Liver (tissue), 9 donors: Measurements from ENCODE around the gene TRIM45. TPM values are rescaled to one million over a fixed set of nuclear protein-coding genes. Genes with fewer than 3 reads are reported as not detected.

Experiments used
- DNase-seq: peaks from one replicate; pipeline ENCODE4 v3.0.0-alpha.2; 2017; ENCODE audit warnings: low spot score
- H3K27ac ChIP-seq, 2 donors: one replicate each; pipeline ENCODE4 v1.7.0; 2013; ENCODE audit warnings: inconsistent platforms in 2 of 2, low read length in 2 of 2, control low read depth in 1 of 2, low read depth in 1 of 2, mild to moderate bottlenecking in 1 of 2
- H3K27me3 ChIP-seq, 4 donors: one replicate each; pipeline versions ENCODE4 v1.6.1 to v1.7.0; 2013; ENCODE audit warnings: low read length in 3 of 4, inconsistent platforms in 1 of 4, mild to moderate bottlenecking in 1 of 4, moderate library complexity in 1 of 4; ENCODE audit not compliant: control insufficient read depth in 4 of 4, insufficient read depth in 4 of 4
- H3K36me3 ChIP-seq, 4 donors: one replicate each; pipeline versions ENCODE4 v1.6.1 to v1.7.0; 2013; ENCODE audit warnings: low read length in 3 of 4, mild to moderate bottlenecking in 3 of 4, low read depth in 1 of 4, moderate library complexity in 1 of 4; ENCODE audit not compliant: control insufficient read depth in 4 of 4, insufficient read depth in 3 of 4
- H3K4me1 ChIP-seq, 4 donors: one replicate each; pipeline versions ENCODE4 v1.6.1 to v1.7.0; 2013; ENCODE audit warnings: low read length in 3 of 4, mild to moderate bottlenecking in 3 of 4, moderate library complexity in 1 of 4; ENCODE audit not compliant: control insufficient read depth in 4 of 4, insufficient read depth in 4 of 4
- H3K4me3 ChIP-seq, 3 donors: one replicate each; pipeline versions ENCODE4 v1.6.1 to v1.7.0; 2013; ENCODE audit warnings: low read length in 3 of 3, control low read depth in 1 of 3, low read depth in 1 of 3, mild to moderate bottlenecking in 1 of 3
- H3K9ac ChIP-seq, 2 donors: one replicate each; pipeline ENCODE4 v1.7.0; 2013; ENCODE audit warnings: low read length in 2 of 2, mild to moderate bottlenecking in 2 of 2, moderate library complexity in 2 of 2, control low read depth in 1 of 2, low read depth in 1 of 2
- H3K9me3 ChIP-seq, 4 donors: one replicate each; pipeline versions ENCODE4 v1.6.1 to v1.7.0; 2013; ENCODE audit warnings: low read length in 3 of 4; ENCODE audit not compliant: control insufficient read depth in 4 of 4
- ATF3 ChIP-seq: IDR thresholded peaks from 2 replicates; pipeline ENCODE4 v1.6.1; 2016; ENCODE audit warnings: antibody characterized with exemption
- GABPA ChIP-seq, 2 donors: IDR thresholded peaks in 1 of 2; conservative IDR thresholded peaks in 1 of 2; 2 replicates each; pipeline ENCODE4 v1.6.1; 2016; ENCODE audit warnings: antibody characterized with exemption in 2 of 2, mild to moderate bottlenecking in 1 of 2, moderate library complexity in 1 of 2
- HNF4A ChIP-seq, 2 donors: conservative IDR thresholded peaks; 2 replicates each; pipeline ENCODE4 v1.6.1; 2016; ENCODE audit warnings: antibody characterized with exemption in 2 of 2, mild to moderate bottlenecking in 2 of 2
- HNF4G ChIP-seq: IDR thresholded peaks from 2 replicates; pipeline ENCODE4 v1.6.1; 2016; ENCODE audit warnings: antibody characterized with exemption
- JUND ChIP-seq, 2 donors: IDR thresholded peaks; 2 replicates each; pipeline ENCODE4 v1.6.1; 2016; ENCODE audit warnings: antibody characterized with exemption in 2 of 2
- RAD21 ChIP-seq, 2 donors: IDR thresholded peaks; 2 replicates each; pipeline ENCODE4 v1.6.1; 2016; ENCODE audit warnings: antibody characterized with exemption in 2 of 2, mild to moderate bottlenecking in 2 of 2
- REST ChIP-seq: IDR thresholded peaks from 2 replicates; pipeline ENCODE4 v1.6.1; 2016; ENCODE audit warnings: antibody characterized with exemption, mild to moderate bottlenecking
- SP1 ChIP-seq: IDR thresholded peaks from 2 replicates; pipeline ENCODE4 v1.6.1; 2018; ENCODE audit warnings: antibody characterized with exemption, mild to moderate bottlenecking
- WGBS: extraction: QIAGEN DNeasy Blood & Tissue Kit; methylation state at CpG from one replicate; pipeline ENCODE4 v1.1.7; 2013; 5-methylcytosine and 5-hydroxymethylcytosine counted together
- polyA plus RNA-seq, 2 donors: library from polyadenylated mRNA; stranded (reverse) in 1 of 2; unstranded in 1 of 2; fragments of 200-250 nt in 1 of 2; fragments of >200 nt in 1 of 2; fragmentation: Nextera tagmentation in 1 of 2; extraction: Ambion mirVana in 1 of 2; gene quantifications; one replicate each; pipeline versions ENCODE4 v1.2.1 to v1.2.3, GENCODE V29; 2013 to 2015
- total RNA-seq, 2 donors: library from RNA; depleted of rRNA; stranded (reverse); fragments of >200 nt; gene quantifications; one replicate each; pipeline ENCODE4 v1.2.3, GENCODE V29; 2014
- TF ChIP-seq, protein P1 (sequence below): IDR thresholded peaks from 2 replicates; pipeline ENCODE4 v1.6.1; 2016; ENCODE audit warnings: antibody characterized with exemption
- TF ChIP-seq, protein P2 (sequence below): fragments of 150-350 bp; IDR thresholded peaks from 2 replicates; pipeline ENCODE4 v1.5.1; 2017; ENCODE audit warnings: improper control_type of control experiment, low read depth, low read length; ENCODE audit not compliant: missing input control
- donor health status: healthy.
- donor health status: healthy.
- donor health status: healthy.
- donor health status: healthy.
- donor health status: healthy.

TRIM45 gene
- total and polyA plus RNA-seq, 4 donors = 0.28 to 1.5 (median 0.52) TPM

- TF ChIP-seq GABPA (IDR thresholded peaks at IDR 0.05 in 1 of 2, conservative IDR thresholded peaks at IDR 0.05 in 1 of 2) = no peak
These were observed 9.0 kb upstream of the TRIM45 start (continued) for GRCh38 chr1:117130526-117130925.

GRCh38 chr1:117128323-117129079 lies 7.0 kb upstream of the TRIM45 start:
- H3K27me3 ChIP-seq = no peaks in the 10 kb centered on the region
- H3K36me3 ChIP-seq = no peaks in the 10 kb centered on the region
- H3K4me1 ChIP-seq = no peaks in the 10 kb centered on the region
- 26% methylated on average over 5 of the region's 5 CpGs for WGBS
- peak overlapping the region in 1 of 2 donors; percentile 14 for H3K9ac ChIP-seq
- TF ChIP-seq RAD21 (IDR thresholded peaks at IDR 0.05) (peak; percentile 75 to 77), REST (no peak), HNF4G (no peak), SP1 (no peak)
- TF ChIP-seq, protein P1, sequence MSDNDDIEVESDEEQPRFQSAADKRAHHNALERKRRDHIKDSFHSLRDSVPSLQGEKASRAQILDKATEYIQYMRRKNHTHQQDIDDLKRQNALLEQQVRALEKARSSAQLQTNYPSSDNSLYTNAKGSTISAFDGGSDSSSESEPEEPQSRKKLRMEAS = no peak
- TF ChIP-seq, protein P2, sequence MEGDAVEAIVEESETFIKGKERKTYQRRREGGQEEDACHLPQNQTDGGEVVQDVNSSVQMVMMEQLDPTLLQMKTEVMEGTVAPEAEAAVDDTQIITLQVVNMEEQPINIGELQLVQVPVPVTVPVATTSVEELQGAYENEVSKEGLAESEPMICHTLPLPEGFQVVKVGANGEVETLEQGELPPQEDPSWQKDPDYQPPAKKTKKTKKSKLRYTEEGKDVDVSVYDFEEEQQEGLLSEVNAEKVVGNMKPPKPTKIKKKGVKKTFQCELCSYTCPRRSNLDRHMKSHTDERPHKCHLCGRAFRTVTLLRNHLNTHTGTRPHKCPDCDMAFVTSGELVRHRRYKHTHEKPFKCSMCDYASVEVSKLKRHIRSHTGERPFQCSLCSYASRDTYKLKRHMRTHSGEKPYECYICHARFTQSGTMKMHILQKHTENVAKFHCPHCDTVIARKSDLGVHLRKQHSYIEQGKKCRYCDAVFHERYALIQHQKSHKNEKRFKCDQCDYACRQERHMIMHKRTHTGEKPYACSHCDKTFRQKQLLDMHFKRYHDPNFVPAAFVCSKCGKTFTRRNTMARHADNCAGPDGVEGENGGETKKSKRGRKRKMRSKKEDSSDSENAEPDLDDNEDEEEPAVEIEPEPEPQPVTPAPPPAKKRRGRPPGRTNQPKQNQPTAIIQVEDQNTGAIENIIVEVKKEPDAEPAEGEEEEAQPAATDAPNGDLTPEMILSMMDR = peak; percentile 38
- no peak for DNase-seq
- no peak overlapping the region for H3K27ac ChIP-seq
- no peak overlapping the region for H3K4me3 ChIP-seq
- no peaks in the 10 kb centered on the region for H3K9me3 ChIP-seq

DNA sequence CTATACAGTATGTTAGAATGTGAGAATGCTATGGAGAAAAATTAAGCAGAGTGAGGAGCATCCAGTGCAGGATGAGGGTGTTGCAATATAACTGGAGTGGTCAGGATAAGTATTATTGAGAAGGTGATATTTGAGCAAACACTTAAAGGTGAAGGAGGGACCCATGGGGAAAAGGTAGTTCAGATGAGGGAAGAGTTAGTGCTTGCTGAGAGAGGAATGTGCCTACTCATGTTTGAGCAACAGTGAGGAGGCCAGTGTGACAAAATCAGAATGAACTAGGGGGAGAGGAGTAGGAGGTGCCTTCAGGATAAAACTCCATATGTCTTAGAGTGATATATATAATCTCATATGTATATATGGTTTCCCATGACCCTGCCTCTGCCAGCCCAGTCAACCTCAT lies 6.2 kb upstream of the TRIM45 start:
- TF ChIP-seq HNF4A (conservative IDR thresholded peaks at IDR 0.05) = no peak
- TF ChIP-seq ATF3 = no peak
- TF ChIP-seq JUND (IDR thresholded peaks at IDR 0.05) = no peak
- TF ChIP-seq, protein P2 = no peak
- no peak overlapping the region for H3K27ac ChIP-seq
- H3K4me3 ChIP-seq = no peak overlapping the region
- no peaks in the 10 kb centered on the region for H3K27me3 ChIP-seq
- H3K9ac ChIP-seq = no peak overlapping the region
- no peak for DNase-seq
- H3K9me3 ChIP-seq = no peaks in the 10 kb centered on the region
- no peaks in the 10 kb centered on the region for H3K4me1 ChIP-seq
- H3K36me3 ChIP-seq = no peaks in the 10 kb centered on the region
